MCF 10A (cell line): Measurements from ENCODE around the gene SATL1. TPM values are rescaled to one million over a fixed set of nuclear protein-coding genes. Genes with fewer than 3 reads are reported as not detected.

Source experiments
- BruUV-seq: library from RNA; stranded (reverse); fragments of 400-500 nt; replicated peaks from 2 replicates; lab custom pipeline; 2021; lab: Mats Ljungman, UMichigan
- CTCF ChIA-PET: fragments of 300-600 bp; sonication (Branson Sonifier 250); formaldehyde crosslinking; extraction: SDS; loops from one replicate; lab custom pipeline; 2021; ENCODE audit warnings: antibody characterized with exemption, inconsistent platforms; lab: Yijun Ruan, JAX
- POLR2A ChIA-PET: fragments of 300-600, 350-650 bp; sonication (Branson Sonifier 250); formaldehyde crosslinking; extraction: SDS; loops from one replicate; lab custom pipeline; 2020; ENCODE audit warnings: antibody characterized with exemption, inconsistent platforms; lab: Yijun Ruan, JAX
- DNase-seq: peaks from one replicate; pipeline ENCODE4 v3.0.0-alpha.2; 2018; ENCODE audit not compliant: unreplicated experiment
- H3K27ac Mint-ChIP-seq: one replicate; pipeline ENCODE4 v1.8.0; 2022; ENCODE audit warnings: mild to moderate bottlenecking, low read depth, mixed read lengths; ENCODE audit not compliant: unreplicated experiment
- H3K27me3 Mint-ChIP-seq: one replicate; pipeline ENCODE4 v1.8.0; 2022; ENCODE audit warnings: mixed read lengths; ENCODE audit not compliant: insufficient read depth, unreplicated experiment
- H3K36me3 Mint-ChIP-seq: one replicate; pipeline ENCODE4 v1.8.0; 2022; ENCODE audit warnings: mild to moderate bottlenecking, moderate library complexity, mixed read lengths; ENCODE audit not compliant: insufficient read depth, unreplicated experiment
- H3K4me1 Mint-ChIP-seq: one replicate; pipeline ENCODE4 v1.8.0; 2022; ENCODE audit warnings: mixed read lengths; ENCODE audit not compliant: insufficient read depth, unreplicated experiment
- H3K4me3 Mint-ChIP-seq: one replicate; pipeline ENCODE4 v1.8.0; 2022; ENCODE audit warnings: mild to moderate bottlenecking, moderate library complexity, mixed read lengths; ENCODE audit not compliant: unreplicated experiment
- H3K9me3 Mint-ChIP-seq: one replicate; pipeline ENCODE4 v1.8.0; 2022; ENCODE audit warnings: mixed read lengths; ENCODE audit not compliant: unreplicated experiment
- CTCF ChIP-seq: fragments of 200-600 bp; IDR thresholded peaks from one replicate; pipeline ENCODE4 v1.8.0; 2022; ENCODE audit warnings: antibody characterized with exemption, mild to moderate bottlenecking; ENCODE audit not compliant: unreplicated experiment
- intact Hi-C: fragments of 100-400 bp; cut with micrococcal nuclease; formaldehyde crosslinking; loops from 2 replicates; pipeline ENCODE4 v1.14.1; 2022
- total RNA-seq: library from RNA; stranded (reverse); gene quantifications from 2 replicates; pipeline ENCODE4 v1.2.3, GENCODE V29; 2022

Gene SATL1
- total RNA-seq, 1 experiment from 2014 or later = not detected

- ChIA-PET POLR2A (interaction anchor here (0.6 to 1.4 kb wide), 16 partner anchors 9 to 298 kb away, joined by 3 to 9 read pairs (median 3); no protein-coding TSS in a partner anchor), CTCF (interaction anchor here (0.7 to 1.1 kb wide), 2 partner anchors 259 to 265 kb away, joined by 3 to 5 read pairs; no protein-coding TSS in a partner anchor)
- no TSS peak for BruUV-seq
- DNase-seq = no peak
- TF ChIP-seq CTCF = no peak
- Mint-ChIP-seq H3K4me3 (peak overlapping the region; percentile 66), H3K4me1 (no peaks in the 10 kb centered on the region), H3K27me3 (no peaks in the 10 kb centered on the region), H3K27ac (no peak overlapping the region), H3K9me3 (peaks cover 13% of the 10 kb centered on the region), H3K36me3 (no peaks in the 10 kb centered on the region)
- intact Hi-C loops = no loop called here
These were observed 1.1 kb upstream of the SATL1 start for GRCh38 chrX:85244450-85245211.

GRCh38 chrX:85243155-85243554 is 424 bp downstream of the SATL1 start:
- Mint-ChIP-seq H3K27ac (no peak overlapping the region), H3K27me3 (no peaks in the 10 kb centered on the region), H3K4me3 (no peak overlapping the region), H3K9me3 (peaks cover 13% of the 10 kb centered on the region), H3K36me3 (no peaks in the 10 kb centered on the region), H3K4me1 (no peaks in the 10 kb centered on the region)
- ChIA-PET CTCF (no interaction called here), POLR2A (no interaction called here)
- DNase-seq = no peak
- no peak for TF ChIP-seq CTCF
- no TSS peak for BruUV-seq
- intact Hi-C loops = no loop called here

- Mint-ChIP-seq H3K4me3 (no peak overlapping the region), H3K36me3 (no peaks in the 10 kb centered on the region), H3K27ac (no peak overlapping the region), H3K27me3 (peaks cover 12% of the 10 kb centered on the region), H3K9me3 (no peaks in the 10 kb centered on the region), H3K4me1 (no peaks in the 10 kb centered on the region)
- POLR2A ChIA-PET = no interaction called here
- intact Hi-C loops = no loop called here
- BruUV-seq = no TSS peak
- TF ChIP-seq CTCF = no peak
- peak; percentile 1 for DNase-seq
- CTCF ChIA-PET = interaction anchor here (0.7 kb wide), 1 partner anchor 277 kb away, joined by 3 read pairs; no protein-coding TSS in a partner anchor
These were observed 20.2 kb downstream of the SATL1 start for GRCh38 chrX:85223359-85223758.

GRCh38 chrX:85221361-85221760 is 22.2 kb downstream of the SATL1 start:
- H3K4me1 Mint-ChIP-seq = no peaks in the 10 kb centered on the region
- TF ChIP-seq CTCF = no peak
- no peaks in the 10 kb centered on the region for H3K9me3 Mint-ChIP-seq
- DNase-seq = no peak
- no peak overlapping the region for H3K4me3 Mint-ChIP-seq
- BruUV-seq = no TSS peak
- H3K36me3 Mint-ChIP-seq = no peaks in the 10 kb centered on the region
- CTCF ChIA-PET = no interaction called here
- H3K27me3 Mint-ChIP-seq = peaks cover 12% of the 10 kb centered on the region
- H3K27ac Mint-ChIP-seq = no peak overlapping the region
- intact Hi-C loops = no loop called here
- POLR2A ChIA-PET = no interaction called here
